ENCODE measurements around the gene SVOPL.

SVOPL gene

DNA sequence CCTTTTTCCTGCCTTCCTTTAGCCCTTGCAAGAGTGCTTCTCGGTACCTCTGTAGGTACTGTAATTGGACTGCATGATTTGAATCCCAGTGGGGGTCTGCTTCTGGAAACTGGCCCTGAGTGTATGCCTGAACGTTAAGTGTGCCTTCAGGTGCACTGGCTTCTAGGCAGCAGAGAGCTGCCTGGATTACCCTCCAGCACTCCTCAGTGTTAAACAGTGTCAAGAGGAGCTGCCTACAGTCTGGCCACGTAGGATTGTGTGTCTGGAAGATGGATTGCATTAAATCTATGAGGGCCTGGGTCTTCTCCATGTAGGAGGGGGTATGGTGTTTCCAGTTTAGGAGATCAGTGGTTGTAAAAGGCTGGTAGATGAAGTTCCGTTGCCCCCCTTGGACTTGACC, 137.4 kb downstream of the SVOPL start:
- DNase-seq (ENCODE audit: low read depth) = no peak

DNA sequence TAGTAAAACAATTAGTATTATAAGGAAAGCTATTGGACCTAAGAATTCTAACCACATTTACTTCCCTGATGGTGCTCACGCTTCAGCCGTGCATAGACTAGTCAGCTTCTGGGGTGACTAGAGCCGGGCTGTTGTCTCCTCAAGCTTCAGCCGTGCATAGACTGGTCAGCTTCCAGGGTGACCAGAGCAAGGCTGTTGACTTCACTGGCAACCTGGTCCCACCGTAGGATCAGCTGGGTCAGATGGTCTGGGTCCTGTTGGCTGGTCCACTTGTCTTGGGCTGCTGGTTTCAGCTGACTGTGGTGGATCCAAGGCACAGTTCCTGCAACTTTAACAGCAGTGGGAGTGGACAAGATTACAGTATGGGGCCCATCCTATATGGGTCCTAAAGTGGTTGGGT, 141.7 kb downstream of the SVOPL start:
- no peak for DNase-seq (ENCODE audit: low read depth)

DNA sequence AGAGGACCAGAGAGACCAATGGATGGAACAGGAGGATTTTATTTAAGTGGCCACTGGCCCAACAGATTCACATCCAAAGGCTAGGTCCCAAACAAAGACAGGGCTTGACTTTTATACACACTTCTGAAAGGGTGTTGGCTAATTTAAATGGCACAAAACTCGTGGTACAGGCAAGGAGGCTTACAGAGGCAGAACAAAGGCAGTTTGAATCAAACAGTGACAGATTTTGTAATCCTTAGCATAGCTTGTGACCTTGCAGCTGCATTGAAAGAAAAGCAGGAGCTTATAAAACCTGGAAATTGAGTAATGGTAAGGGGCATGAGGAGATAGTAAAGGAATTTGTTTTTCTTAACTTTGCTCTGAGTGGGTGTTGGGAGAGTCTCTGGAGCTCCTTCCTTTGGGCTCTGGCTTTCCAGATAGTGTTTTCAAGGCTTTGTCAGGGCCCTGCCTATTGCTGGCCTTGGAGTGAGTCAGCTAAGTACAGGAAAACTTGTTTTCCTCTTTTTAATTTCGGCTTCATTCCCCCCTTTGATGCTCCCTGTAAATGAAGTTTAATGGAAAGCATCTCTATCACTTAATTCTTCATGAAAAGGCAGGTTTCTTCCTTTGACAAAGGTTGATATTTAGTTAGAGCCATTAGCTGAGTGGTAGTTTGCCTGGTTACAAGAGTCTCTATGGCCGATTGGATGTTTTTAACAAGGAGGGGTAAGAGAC, 144.2 kb downstream of the SVOPL start:
- no peak for DNase-seq (ENCODE audit: low read depth)

DNA sequence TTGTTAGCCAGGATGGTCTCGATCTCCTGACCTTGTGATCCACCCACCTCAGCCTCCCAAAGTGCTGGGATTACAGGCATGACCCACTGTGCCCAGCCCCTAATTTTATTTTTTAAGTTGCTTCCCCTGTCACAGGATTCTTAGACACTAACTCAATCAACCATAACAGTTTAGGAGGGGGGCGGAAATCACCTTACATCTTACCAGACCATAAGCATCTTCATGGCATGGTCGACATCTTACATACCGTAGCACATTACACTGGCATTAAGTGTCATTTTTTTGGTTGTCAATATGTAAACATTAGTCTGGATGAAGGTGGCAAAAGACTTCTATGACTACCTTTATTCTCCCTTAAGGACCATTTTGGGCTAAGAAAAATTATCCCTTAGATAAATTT, 145.5 kb downstream of the SVOPL start:
- no peak for DNase-seq (ENCODE audit: low read depth)

DNA sequence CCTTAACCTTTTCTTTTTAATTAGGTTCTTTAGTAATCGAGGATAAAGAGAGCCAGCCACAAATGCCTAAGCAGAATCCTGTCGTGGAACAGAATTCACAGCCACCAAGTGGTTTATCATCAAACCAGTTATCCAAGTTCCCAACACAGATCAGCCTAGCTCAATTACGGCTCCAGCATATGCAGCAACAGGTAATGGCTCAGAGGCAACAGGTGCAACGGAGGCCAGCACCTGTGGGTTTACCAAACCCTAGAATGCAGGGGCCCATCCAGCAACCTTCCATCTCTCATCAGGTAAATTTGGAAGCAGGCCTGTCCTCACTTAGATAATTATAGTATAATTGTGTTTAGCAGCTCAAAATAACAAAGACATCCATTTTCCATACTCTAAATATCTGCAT, 146.5 kb downstream of the SVOPL start:
- no peak for DNase-seq (ENCODE audit: low read depth)

DNA sequence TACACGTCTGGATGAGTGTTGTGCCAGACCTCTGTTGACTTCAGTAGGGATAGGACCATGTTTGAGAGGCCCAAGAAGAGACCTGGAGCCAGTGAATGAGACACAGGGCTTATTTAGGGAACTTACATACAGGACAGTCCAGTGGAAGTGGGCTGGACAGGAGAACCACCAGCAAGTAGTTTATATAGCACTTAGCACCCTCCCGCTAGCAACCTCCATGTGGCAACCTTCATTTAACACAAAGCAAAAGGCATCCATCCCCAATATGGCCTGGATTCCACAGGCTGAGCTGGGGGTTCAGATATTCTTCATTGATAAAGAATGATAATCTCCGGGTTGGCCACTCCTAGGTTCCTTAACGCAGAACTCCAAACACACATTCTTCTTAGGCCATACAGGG, 147.4 kb downstream of the SVOPL start:
- no peak for DNase-seq (ENCODE audit: low read depth)

DNA sequence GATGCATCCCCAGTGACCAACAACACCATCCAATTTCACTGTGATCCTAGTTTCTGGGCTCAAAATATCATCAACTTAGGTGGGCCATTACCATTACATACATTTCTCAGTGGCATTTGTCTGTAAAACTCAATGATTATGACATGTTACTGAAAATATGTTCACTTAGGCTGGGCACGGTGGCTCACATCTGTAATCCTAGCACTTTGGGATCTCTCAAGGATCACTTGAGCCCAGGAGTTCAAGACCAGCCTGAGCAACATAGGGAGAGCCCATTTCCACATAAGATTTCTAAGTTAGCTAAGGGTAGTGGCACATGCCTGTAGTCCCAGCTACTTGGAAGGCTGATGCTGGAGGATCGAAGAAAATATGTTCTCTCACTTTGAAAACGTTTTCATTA, 150.1 kb downstream of the SVOPL start:
- DNase-seq (ENCODE audit: low read depth) = no peak

DNA sequence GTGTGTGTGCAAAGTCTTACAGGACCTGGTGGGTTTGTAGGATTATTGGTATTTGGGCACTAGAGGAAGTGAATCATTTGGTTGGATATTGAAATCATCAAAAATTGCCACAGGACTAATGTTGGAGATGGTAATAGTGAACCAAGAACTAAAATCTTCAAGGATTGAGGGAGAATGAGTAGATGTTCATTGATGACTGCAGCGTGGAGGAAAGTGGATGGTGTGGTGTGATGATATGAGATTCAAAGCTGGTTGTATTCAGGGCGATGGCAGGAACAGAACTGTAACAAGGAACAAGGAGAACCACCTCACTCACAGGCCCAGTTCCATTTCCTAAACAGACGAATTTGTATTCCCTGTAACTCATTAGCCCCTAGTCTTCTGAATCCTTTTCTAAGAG, 150.8 kb downstream of the SVOPL start:
- DNase-seq (ENCODE audit: low read depth) = no peak

DNA sequence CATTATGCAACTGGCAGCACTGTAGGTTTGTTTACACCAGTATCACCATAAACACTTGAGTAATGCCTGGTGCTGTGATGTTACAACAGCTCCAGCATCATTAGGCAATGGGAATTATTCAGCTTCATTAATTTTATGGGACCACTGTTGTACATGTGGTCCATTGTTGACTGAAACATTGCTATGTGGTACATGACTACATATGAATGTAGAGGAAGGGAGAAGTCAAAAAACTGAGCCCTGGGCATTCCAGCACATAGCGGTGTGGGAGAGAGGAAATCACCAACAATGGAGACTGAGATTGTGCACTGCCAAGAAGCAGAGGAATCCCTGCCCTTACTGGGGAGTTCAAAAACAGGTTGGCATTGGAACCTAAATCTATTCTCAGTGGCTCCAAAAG, 152.1 kb downstream of the SVOPL start:
- no peak for DNase-seq (ENCODE audit: low read depth)

DNA sequence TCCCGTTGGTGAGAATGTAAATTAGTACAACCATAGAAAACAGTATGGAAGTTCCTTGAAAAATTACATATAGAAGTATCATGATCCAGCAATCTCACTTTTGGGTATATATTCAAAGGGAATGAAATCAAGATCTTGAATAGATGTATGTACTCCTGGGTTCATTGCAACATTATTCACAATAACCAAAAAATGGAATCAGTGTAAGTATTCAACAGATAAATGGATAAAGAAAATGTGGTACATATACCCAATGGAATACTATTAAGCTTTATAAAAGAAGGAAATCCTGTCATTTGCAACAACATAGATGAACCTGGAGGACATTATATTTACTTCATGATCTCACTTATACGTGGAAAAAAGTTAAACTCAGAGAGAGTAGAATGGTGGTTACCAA, 154.3 kb downstream of the SVOPL start:
- no peak for DNase-seq (ENCODE audit: low read depth)

DNA sequence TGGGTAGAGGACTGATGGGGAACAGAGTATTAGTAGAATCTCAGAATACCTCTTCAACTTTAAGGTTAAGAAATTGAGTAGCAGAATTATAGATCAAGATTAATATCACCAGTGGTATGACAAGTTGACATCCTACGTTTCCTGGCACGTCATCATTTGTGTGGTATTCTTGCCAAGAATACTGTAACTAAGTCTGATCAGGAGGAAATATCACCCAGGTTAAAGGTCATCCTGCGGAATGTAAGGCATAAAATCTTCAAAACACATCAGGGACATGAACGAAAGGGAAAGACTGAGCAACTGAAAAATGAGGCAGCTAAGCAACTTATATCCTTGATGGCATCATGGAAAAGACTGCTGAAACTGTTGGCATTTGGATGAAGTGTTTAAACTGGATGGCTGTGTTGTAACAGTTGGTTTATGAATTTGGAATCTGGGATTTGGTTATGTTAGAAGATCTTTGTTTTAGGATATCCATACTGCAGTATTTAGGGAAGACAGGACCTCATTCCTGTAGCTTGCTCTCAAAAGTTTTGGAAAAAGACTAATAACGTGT, 155.0 kb downstream of the SVOPL start:
- DNase-seq (ENCODE audit: low read depth) = no peak

DNA sequence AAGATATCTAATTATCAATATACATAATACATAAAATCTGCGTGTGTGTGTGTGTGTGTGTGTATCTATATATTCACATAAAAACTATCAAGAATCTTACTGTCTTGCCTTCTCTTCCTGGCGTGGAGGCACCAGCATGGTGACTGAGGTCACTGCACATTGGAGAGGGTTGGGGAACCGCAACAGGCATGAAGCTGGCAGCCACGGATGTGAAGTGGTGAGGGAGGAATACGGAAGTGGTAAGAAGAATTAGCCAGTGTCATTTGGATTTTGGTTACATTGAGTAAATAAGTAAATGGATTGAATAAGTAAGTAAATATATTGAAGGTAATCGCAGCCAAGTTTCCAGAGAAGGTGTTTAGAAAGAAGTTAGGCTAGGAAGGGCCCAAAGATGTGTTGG, 156.0 kb downstream of the SVOPL start:
- DNase-seq (ENCODE audit: low read depth) = no peak
